Smooth muscle cell of the brain vasculature (primary cell): ENCODE results near the gene TCF20.

Experiments used
- DNase-seq: peaks from one replicate; pipeline ENCODE4 v3.0.0-alpha.2; 2012; ENCODE audit warnings: low read depth, low spot score

Gene TCF20

GRCh38 chr22:42261296-42261695 lies 9.2 kb downstream of the TCF20 start:
- DNase-seq = no peak

- no peak for DNase-seq
These were observed 12.3 kb downstream of the TCF20 start for GRCh38 chr22:42258126-42258525.

GRCh38 chr22:42257386-42257785 lies 13.1 kb downstream of the TCF20 start:
- DNase-seq = no peak

GRCh38 chr22:42256930-42257329 lies 13.5 kb downstream of the TCF20 start:
- DNase-seq = no peak

GRCh38 chr22:42256220-42256619 lies 14.2 kb downstream of the TCF20 start:
- no peak for DNase-seq

GRCh38 chr22:42249831-42250230 lies 20.6 kb downstream of the TCF20 start:
- DNase-seq = no peak

- DNase-seq = no peak
These were observed 21.5 kb downstream of the TCF20 start for GRCh38 chr22:42248995-42249394.

GRCh38 chr22:42247596-42247995 lies 22.9 kb downstream of the TCF20 start:
- no peak for DNase-seq

- DNase-seq = no peak
These were observed 26.7 kb downstream of the TCF20 start for GRCh38 chr22:42243802-42244060.

GRCh38 chr22:42236848-42237247 lies 33.6 kb downstream of the TCF20 start:
- DNase-seq = no peak

GRCh38 chr22:42236268-42236667 lies 34.2 kb downstream of the TCF20 start:
- no peak for DNase-seq

GRCh38 chr22:42233879-42234278 lies 36.6 kb downstream of the TCF20 start:
- DNase-seq = no peak

GRCh38 chr22:42231929-42232328 lies 38.5 kb downstream of the TCF20 start:
- no peak for DNase-seq

GRCh38 chr22:42229455-42230149 lies 40.9 kb downstream of the TCF20 start:
- DNase-seq = no peak

GRCh38 chr22:42228483-42228882 lies 42.0 kb downstream of the TCF20 start:
- DNase-seq = no peak

- DNase-seq = no peak
These were observed 43.0 kb downstream of the TCF20 start for GRCh38 chr22:42227435-42227834.

- no peak for DNase-seq
These were observed 44.6 kb downstream of the TCF20 start for GRCh38 chr22:42225841-42226240.

GRCh38 chr22:42222140-42222539 lies 48.3 kb downstream of the TCF20 start:
- no peak for DNase-seq
